Nephron (organoid): Measurements from ENCODE around the gene CRYGN.
A peak's percentile ranks its signal among the peaks of the same experiment; 100 is the strongest.

ENCODE experiments used
- H3K27ac Mint-ChIP-seq, 3 experiments: 2 replicates each; pipeline ENCODE4 v1.8.0; 2020; ENCODE audit warnings: mixed read lengths in 3 of 3, mild to moderate bottlenecking in 2 of 3, moderate library complexity in 1 of 3
- H3K27me3 Mint-ChIP-seq: 2 replicates; pipeline ENCODE4 v1.8.0; 2021; ENCODE audit warnings: low read depth, mild to moderate bottlenecking, moderate library complexity, mixed read lengths
- H3K36me3 Mint-ChIP-seq: 2 replicates; pipeline ENCODE4 v1.8.0; 2020; ENCODE audit warnings: low read depth, mixed read lengths
- H3K4me1 Mint-ChIP-seq: 2 replicates; pipeline ENCODE4 v1.8.0; 2020; ENCODE audit warnings: mixed read lengths
- H3K4me3 Mint-ChIP-seq, 3 experiments: 2 replicates each; pipeline ENCODE4 v1.8.0; 2020; ENCODE audit warnings: mild to moderate bottlenecking in 3 of 3, mixed read lengths in 3 of 3, moderate library complexity in 2 of 3
- H3K9me3 Mint-ChIP-seq: 2 replicates; pipeline ENCODE4 v1.8.0; 2020; ENCODE audit warnings: mixed read lengths
- CTCF ChIP-seq, 3 experiments: fragments of 200-600 bp; sonication (generic); IDR thresholded peaks; one replicate each; pipeline ENCODE4 v1.5.0; 2021; ENCODE audit warnings: antibody characterized with exemption in 3 of 3; ENCODE audit not compliant: unreplicated experiment in 3 of 3

The CRYGN gene

GRCh38 chr7:151379534-151380198 lies 60.3 kb downstream of the CRYGN start:
- peak overlapping the region in 1 of 3 experiments; percentile 3 for H3K27ac Mint-ChIP-seq
- no peak for TF ChIP-seq CTCF (IDR thresholded peaks at IDR 0.05; ENCODE audit: unreplicated experiment in 3 of 3)
- H3K36me3 Mint-ChIP-seq, result peaks cover 47% of the 10 kb centered on the region
- H3K4me1 Mint-ChIP-seq, result no peaks in the 10 kb centered on the region
- H3K4me3 Mint-ChIP-seq, result no peak overlapping the region
- no peaks in the 10 kb centered on the region for H3K9me3 Mint-ChIP-seq
- H3K27me3 Mint-ChIP-seq, result peaks cover 17% of the 10 kb centered on the region

- Mint-ChIP-seq H3K36me3 (peaks cover 47% of the 10 kb centered on the region), H3K27me3 (peaks cover 17% of the 10 kb centered on the region), H3K27ac (peak overlapping the region in 1 of 3 experiments; percentile 3), H3K4me3 (no peak overlapping the region), H3K4me1 (no peaks in the 10 kb centered on the region), H3K9me3 (no peaks in the 10 kb centered on the region)
- TF ChIP-seq CTCF (IDR thresholded peaks at IDR 0.05; ENCODE audit: unreplicated experiment in 3 of 3), result no peak
These were observed 60.8 kb downstream of the CRYGN start for GRCh38 chr7:151379193-151379520.
